NCI-H2081 (cell line): ENCODE data around the gene PKD1L1.
"Not testable (repeated sequence)": the region's sequence is repeated elsewhere in the genome, so short reads cannot be mapped to it uniquely, and the experiment has no call there.

ENCODE experiments used
- DNase-seq, 2 experiments: peaks; one replicate each; lab custom pipeline; 2025; lab: John Stamatoyannopoulos, UW

Gene PKD1L1

GRCh38 chr7:47948141-47948790 lies at the start of gene PKD1L1:
TSS of gene PKD1L1 (minus strand) at chr7:47948466. CDS start at chr7:47948440, 26 bp downstream.
- no peak for DNase-seq

DNA sequence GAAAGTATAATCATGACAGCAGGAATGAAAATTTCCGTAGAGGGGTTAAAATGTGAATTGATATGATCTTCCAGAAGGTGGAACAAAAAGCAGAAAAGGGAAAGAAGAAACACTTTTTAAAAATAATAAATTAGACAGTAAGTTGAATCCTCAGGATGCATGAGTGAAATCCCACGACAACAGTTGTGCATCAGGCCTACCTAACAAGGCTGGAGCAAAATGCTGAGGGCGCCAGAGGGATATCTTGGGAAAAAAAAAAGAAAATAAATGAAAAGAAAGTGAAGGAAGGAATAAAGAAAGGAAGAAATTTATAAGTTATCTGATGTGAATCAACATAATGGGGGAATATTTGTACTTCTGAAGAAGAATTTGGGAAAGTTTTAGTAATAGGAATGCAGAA lies 44.2 kb upstream of the PKD1L1 start:
- no peak for DNase-seq

GRCh38 chr7:47991741-47992311 lies 43.6 kb upstream of the PKD1L1 start:
- DNase-seq: peak in 1 of 2 experiments; percentile 53

GRCh38 chr7:47991270-47991669 lies 43.0 kb upstream of the PKD1L1 start:
- no peak for DNase-seq

DNA sequence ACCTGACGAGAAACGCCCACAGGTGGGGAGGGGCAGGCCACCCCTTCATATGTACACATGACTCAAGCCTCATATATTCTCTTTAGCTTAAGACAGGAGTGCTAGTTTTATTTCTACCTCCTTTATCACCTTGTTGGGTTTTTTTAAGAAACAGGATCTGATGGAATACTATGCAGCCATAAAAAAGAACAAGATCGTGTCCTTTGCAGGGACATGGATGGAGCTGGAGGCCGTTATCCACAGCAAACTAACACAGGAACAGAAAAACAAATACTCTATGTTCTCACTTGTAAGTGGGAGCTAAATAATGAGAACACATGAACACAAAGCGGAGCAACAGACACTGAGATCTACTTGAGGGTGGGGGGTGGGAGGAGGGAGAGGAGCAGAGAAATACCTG lies 42.3 kb upstream of the PKD1L1 start:
- DNase-seq: no peak

GRCh38 chr7:47989607-47990400 lies 41.5 kb upstream of the PKD1L1 start:
- DNase-seq: not testable (repeated sequence)

- DNase-seq: no peak
Measured at GRCh38 chr7:47988496-47989386, 40.5 kb upstream of the PKD1L1 start.

DNA sequence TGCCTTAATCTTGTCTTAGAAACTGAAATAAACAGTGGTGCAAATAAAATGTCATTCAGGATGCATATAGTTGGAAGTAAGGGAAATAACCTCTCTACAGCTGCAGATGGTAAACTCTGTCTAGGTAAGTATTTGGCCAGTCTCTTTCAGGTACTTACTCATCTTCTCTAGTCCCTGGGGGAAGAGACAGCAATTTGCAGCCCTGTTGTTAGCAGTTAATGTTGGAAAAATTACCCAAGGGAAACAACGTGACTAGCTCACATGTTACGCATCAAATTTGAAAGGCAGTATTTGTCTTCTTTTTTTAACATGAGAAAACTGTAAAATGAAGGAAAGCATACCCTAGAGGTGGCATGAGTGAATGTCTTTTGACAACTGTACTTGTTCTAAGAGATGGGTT lies 34.3 kb upstream of the PKD1L1 start:
- DNase-seq: peak in 1 of 2 experiments; percentile 4

DNA sequence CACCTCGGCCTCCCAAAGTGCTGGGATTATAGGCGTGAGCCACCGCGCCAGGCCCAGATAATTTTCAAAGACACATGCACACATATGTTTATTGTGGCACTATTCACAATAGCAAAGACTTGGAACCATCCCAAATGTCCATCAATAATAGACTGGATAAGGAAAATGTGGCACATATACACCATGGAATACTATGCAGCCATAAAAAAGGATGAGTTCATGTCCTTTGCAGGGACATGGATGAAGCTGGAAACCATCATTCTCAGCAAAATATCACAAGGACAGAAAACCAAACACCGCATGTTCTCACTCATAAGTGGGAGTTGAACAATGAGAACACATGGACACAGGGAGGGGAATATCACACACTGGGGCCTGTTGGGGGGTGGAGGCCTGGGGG lies 32.4 kb upstream of the PKD1L1 start:
- DNase-seq: not testable (repeated sequence)

DNA sequence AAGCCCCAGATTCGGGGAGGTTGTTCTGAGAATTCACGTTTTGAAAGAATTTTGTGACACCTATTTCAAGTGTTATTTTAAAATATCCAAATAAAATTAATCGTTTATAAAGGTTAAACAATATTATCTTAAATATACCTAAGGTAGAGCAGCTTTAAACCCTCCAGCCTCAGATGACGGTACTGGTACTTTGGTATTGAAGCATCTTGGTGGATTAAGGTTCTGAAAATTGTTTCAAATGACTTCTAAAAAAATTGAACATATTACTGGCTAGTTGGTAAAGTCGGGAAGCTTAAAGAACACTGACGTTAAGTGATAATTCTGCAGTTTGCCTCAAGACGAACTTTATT lies 31.5 kb upstream of the PKD1L1 start:
- DNase-seq: no peak

- peak; percentile 88 to 96 for DNase-seq
Measured at GRCh38 chr7:47979145-47979831, 31.0 kb upstream of the PKD1L1 start, which contains the start of gene HUS1. TSS of gene HUS1 (minus strand) at chr7:47979615. CDS start at chr7:47979519, 96 bp downstream.

GRCh38 chr7:47978790-47979144 lies 30.5 kb upstream of the PKD1L1 start:
- DNase-seq: no peak

GRCh38 chr7:47973739-47974138 lies 25.5 kb upstream of the PKD1L1 start:
- no peak for DNase-seq

GRCh38 chr7:47970761-47971160 lies 22.5 kb upstream of the PKD1L1 start:
- no peak for DNase-seq

DNA sequence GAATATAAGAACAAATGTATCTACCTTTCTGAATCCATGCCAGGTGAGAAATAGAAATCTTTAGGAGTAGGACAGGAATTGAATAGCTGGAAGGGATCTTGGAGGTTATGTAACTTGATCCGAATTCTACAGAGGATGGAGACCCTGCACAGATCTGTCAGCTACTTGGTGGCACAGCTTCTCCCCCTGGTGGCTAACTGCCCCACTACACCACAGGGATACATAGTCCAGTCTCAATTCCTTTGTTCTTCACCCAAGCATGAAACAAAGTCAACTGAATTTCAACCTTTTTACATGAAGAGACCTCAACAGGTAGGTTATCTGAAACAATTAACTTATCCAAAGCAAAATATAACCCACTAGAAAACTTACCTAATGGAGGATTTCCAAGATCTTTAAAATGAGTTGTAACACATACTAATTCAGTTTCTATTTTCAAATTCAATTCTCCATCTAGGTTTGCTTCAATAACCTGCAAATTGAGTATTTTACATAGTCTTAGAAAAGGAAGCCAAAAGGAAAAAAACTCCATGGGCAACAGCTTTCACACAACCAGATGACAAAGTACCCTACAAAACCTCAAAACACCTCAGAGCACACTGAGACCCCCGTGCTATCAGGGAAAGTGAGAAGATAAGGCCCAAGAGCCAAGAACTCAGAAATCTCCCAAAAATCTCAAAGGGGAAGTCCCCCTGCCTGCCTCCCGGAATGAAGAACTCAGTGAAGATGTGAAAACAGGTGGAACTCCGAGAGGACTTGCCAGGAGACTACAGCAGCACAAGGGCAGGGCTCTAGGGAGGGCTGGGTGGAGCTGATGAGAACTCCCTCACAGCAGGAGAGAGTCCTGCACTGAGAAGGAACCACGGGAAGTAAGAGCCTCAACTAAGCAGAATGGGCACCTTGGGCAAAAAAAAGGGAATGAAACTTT lies 20.8 kb upstream of the PKD1L1 start:
- peak; percentile 69 for DNase-seq

- no peak for DNase-seq
Measured at GRCh38 chr7:47967708-47968107, 19.4 kb upstream of the PKD1L1 start.

DNA sequence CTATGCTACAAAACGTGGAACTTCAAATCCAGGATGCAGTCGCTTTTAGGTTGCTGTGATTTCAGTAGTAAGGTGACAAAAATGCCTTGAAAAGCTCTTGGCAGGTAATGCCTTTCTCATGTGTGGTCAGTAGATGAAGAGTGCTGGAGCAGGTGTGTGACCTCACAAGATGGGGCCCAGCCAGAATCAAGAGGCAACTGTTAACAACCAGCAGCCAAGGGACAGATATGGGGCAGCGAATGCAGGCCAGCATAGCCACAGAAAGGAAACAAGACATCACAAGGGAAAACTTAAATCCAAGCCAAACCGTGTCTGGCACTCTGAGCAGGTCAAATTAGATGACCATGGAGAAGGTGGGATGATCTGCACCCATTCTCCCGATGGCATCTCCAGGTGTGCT lies 18.9 kb upstream of the PKD1L1 start:
- no peak for DNase-seq

- no peak for DNase-seq
Measured at GRCh38 chr7:47965456-47965855, 17.2 kb upstream of the PKD1L1 start.

GRCh38 chr7:47962262-47962661 lies 14.0 kb upstream of the PKD1L1 start:
- no peak for DNase-seq

DNA sequence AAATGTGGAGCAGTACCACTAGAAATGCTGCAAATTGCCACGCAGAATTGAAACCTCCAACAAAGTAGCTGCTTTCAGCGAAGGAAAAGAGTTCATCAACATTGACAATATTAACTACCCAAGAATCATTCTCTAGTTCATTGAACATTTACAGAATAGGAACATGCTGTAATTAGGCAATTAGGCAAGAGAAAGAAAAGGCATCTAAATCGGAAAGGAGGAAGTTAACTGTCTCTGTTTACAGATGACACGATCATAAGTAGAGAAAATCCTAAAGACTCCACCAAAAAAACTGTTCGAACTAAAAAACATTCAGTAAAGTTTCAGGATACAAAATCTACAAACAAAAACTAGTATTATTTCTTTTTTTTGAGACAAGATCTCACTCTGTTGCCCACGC lies 8.9 kb upstream of the PKD1L1 start:
- DNase-seq: no peak
